GM18951 (cell line): ENCODE results near the gene ANKMY1.
A peak's percentile ranks its signal among the peaks of the same experiment; 100 is the strongest.
"Not testable (repeated sequence)": the region's sequence is repeated elsewhere in the genome, so short reads cannot be mapped to it uniquely, and the experiment has no call there.

Experiments
- POLR2A ChIP-seq: IDR thresholded peaks from 4 replicates; pipeline ENCODE4 v1.6.1; 2011; ENCODE audit warnings: mild to moderate bottlenecking; ENCODE audit not compliant: insufficient read length, insufficient read depth; ENCODE audit errors: extremely low read depth
- in situ Hi-C: fragments of 300-500 bp; cut with MboI; formaldehyde crosslinking; loops from one replicate; pipeline ENCODE4 v1.12.0; 2022; ENCODE audit warnings: low sequenced_read_pairs, mixed read lengths, inconsistent platforms; ENCODE audit not compliant: unreplicated experiment

ANKMY1 gene

GRCh38 chr2:240563951-240564560 lies 6.3 kb upstream of the ANKMY1 start:
- in situ Hi-C loops = no loop called here
- TF ChIP-seq POLR2A = no peak

- in situ Hi-C loops = not testable (repeated sequence)
These were observed 5.4 kb upstream of the ANKMY1 start for GRCh38 chr2:240563231-240563630.

GRCh38 chr2:240561325-240561971 lies 3.7 kb upstream of the ANKMY1 start:
- in situ Hi-C loops = no loop called here
- TF ChIP-seq POLR2A = no peak

GRCh38 chr2:240560480-240561324 lies 2.9 kb upstream of the ANKMY1 start:
- in situ Hi-C loops = no loop called here
- peak; percentile 97 for TF ChIP-seq POLR2A

GRCh38 chr2:240560084-240560479 lies 2.3 kb upstream of the ANKMY1 start, which contains the start of gene DUSP28:
Gene DUSP28 (plus strand): TSS chr2:240560357. CDS start chr2:240560685, 328 bp downstream.
- TF ChIP-seq POLR2A = peak; percentile 89
- in situ Hi-C loops = no loop called here

GRCh38 chr2:240559286-240559685 lies 1.5 kb upstream of the ANKMY1 start:
- TF ChIP-seq POLR2A = no peak
- in situ Hi-C loops = no loop called here

- no peak for TF ChIP-seq POLR2A
- in situ Hi-C loops = no loop called here
These were observed 511 bp upstream of the ANKMY1 start for GRCh38 chr2:240558236-240558761.

- no peak for TF ChIP-seq POLR2A
- in situ Hi-C loops = no loop called here
These were observed 562 bp downstream of the ANKMY1 start for GRCh38 chr2:240557101-240557751.

GRCh38 chr2:240556553-240557100 lies 1.2 kb downstream of the ANKMY1 start:
- TF ChIP-seq POLR2A = no peak
- in situ Hi-C loops = no loop called here

GRCh38 chr2:240555541-240556250 lies 2.1 kb downstream of the ANKMY1 start:
- TF ChIP-seq POLR2A = no peak
- in situ Hi-C loops = no loop called here

- in situ Hi-C loops = no loop called here
- no peak for TF ChIP-seq POLR2A
These were observed 2.9 kb downstream of the ANKMY1 start for GRCh38 chr2:240554767-240555493.
